ENCODE results near the gene NYAP2. TPM values are rescaled to one million over a fixed set of nuclear protein-coding genes. Genes with fewer than 3 reads are reported as not detected.

The NYAP2 gene
- total RNA-seq, 4 donors from 2014 or later, result 0.13 to 0.47 TPM; not detected in 2

GRCh38 chr2:225691711-225692110, 292.2 kb downstream of the NYAP2 start:
- Histone ChIP-seq H3K4me3 (no peak overlapping the region), H3K27me3 (no peaks in the 10 kb centered on the region), H3K36me3 (no peaks in the 10 kb centered on the region), H3K4me1 (no peaks in the 10 kb centered on the region), H3K27ac (no peak overlapping the region), H3K9me3 (no peaks in the 10 kb centered on the region)
- ATAC-seq, result no peak
- 73 to 81% methylated on average over 3 of the region's 3 CpGs for WGBS, 2 donors (ENCODE audit: low coverage in 1 of 2)
- TF ChIP-seq POLR2AphosphoS5 (IDR thresholded peaks at IDR 0.05) (no peak), CTCF (IDR thresholded peaks at IDR 0.05) (no peak), POLR2A (IDR thresholded peaks at IDR 0.05) (no peak), EP300 (IDR thresholded peaks at IDR 0.05) (no peak)

- WGBS, 2 donors (ENCODE audit: low coverage in 1 of 2), result 68 to 72% methylated on average over 4 to 5 of the region's 5 CpGs
- ATAC-seq, result no peak
These were observed 293.7 kb downstream of the NYAP2 start for GRCh38 chr2:225693259-225693658.

GRCh38 chr2:225694664-225695063, 295.2 kb downstream of the NYAP2 start:
- Histone ChIP-seq H3K4me3 (no peak overlapping the region), H3K4me1 (no peaks in the 10 kb centered on the region), H3K9me3 (no peaks in the 10 kb centered on the region), H3K27ac (no peak overlapping the region), H3K36me3 (no peaks in the 10 kb centered on the region), H3K27me3 (no peaks in the 10 kb centered on the region)
- ATAC-seq, result no peak
- TF ChIP-seq EP300 (IDR thresholded peaks at IDR 0.05), result no peak
- no peak for TF ChIP-seq POLR2A (IDR thresholded peaks at IDR 0.05)
- TF ChIP-seq CTCF (IDR thresholded peaks at IDR 0.05), result no peak

More at GRCh38 chr2:225693259-225693658, 293.7 kb downstream of the NYAP2 start:
- Histone ChIP-seq H3K27me3 (no peaks in the 10 kb centered on the region), H3K4me3 (no peak overlapping the region), H3K4me1 (no peaks in the 10 kb centered on the region), H3K27ac (no peak overlapping the region), H3K36me3 (no peaks in the 10 kb centered on the region), H3K9me3 (no peaks in the 10 kb centered on the region)
- TF ChIP-seq POLR2A (IDR thresholded peaks at IDR 0.05) (no peak), POLR2AphosphoS5 (IDR thresholded peaks at IDR 0.05) (no peak), CTCF (IDR thresholded peaks at IDR 0.05) (no peak), EP300 (IDR thresholded peaks at IDR 0.05) (no peak)

- no peaks in the 10 kb centered on the region for H3K4me1 ChIP-seq
These were observed 298.4 kb downstream of the NYAP2 start for GRCh38 chr2:225697936-225698335.

More at GRCh38 chr2:225697936-225698335, 298.4 kb downstream of the NYAP2 start:
- Histone ChIP-seq H3K36me3 (no peaks in the 10 kb centered on the region), H3K9me3 (no peaks in the 10 kb centered on the region), H3K27me3 (no peaks in the 10 kb centered on the region), H3K27ac (no peak overlapping the region), H3K4me3 (no peak overlapping the region)
- 86 to 94% methylated on average over 1 to 2 of the region's 2 CpGs for WGBS, 2 donors (ENCODE audit: low coverage in 1 of 2)
- ATAC-seq, result no peak
- no peak for TF ChIP-seq EP300 (IDR thresholded peaks at IDR 0.05)
- no peak for TF ChIP-seq CTCF (IDR thresholded peaks at IDR 0.05)
- TF ChIP-seq POLR2A (IDR thresholded peaks at IDR 0.05), result no peak

Small RNA genes lying within 50 kb of the gene (small RNA-seq; reads per million reads assigned to genes)
- gene AC016717.1, result 0 reads per million in 4 donors

Measured in gastroesophageal sphincter (tissue), 4 donors.